H1 (cell line): ENCODE results near the gene SMARCB1. TPM values are rescaled to one million over a fixed set of nuclear protein-coding genes. Genes with fewer than 3 reads are reported as not detected.

ENCODE experiments used
- CHD2 ChIP-seq: IDR thresholded peaks from 2 replicates; pipeline ENCODE4 v1.6.1; 2012; ENCODE audit warnings: low read length, improper control_type of control experiment
- CHD7 ChIP-seq: fragments of 300-600 bp; sonication (generic); IDR thresholded peaks from 2 replicates; pipeline ENCODE4 v1.7.1; 2012; ENCODE audit warnings: low read length, moderate library complexity, mild to moderate bottlenecking, inconsistent platforms; ENCODE audit not compliant: insufficient replicate concordance
- JUND ChIP-seq: IDR thresholded peaks from 2 replicates; pipeline ENCODE4 v1.6.1; 2011; ENCODE audit warnings: mild to moderate bottlenecking, improper control_type of control experiment, low read length
- NRF1 ChIP-seq: IDR thresholded peaks from 2 replicates; pipeline ENCODE4 v1.6.1; 2011; ENCODE audit warnings: mild to moderate bottlenecking, low read depth, low read length, improper control_type of control experiment
- POLR2AphosphoS5 ChIP-seq: IDR thresholded peaks from 2 replicates; pipeline ENCODE4 v1.6.1; 2011; ENCODE audit warnings: low read depth, low read length
- SAP30 ChIP-seq: fragments of 300-600 bp; sonication (generic); IDR thresholded peaks from 2 replicates; pipeline ENCODE4 v1.7.1; 2012; ENCODE audit warnings: low read length, moderate library complexity, mild to moderate bottlenecking, inconsistent platforms; ENCODE audit not compliant: insufficient read depth, insufficient replicate concordance
- SP2 ChIP-seq: IDR thresholded peaks from 2 replicates; pipeline ENCODE4 v1.6.1; 2012; ENCODE audit warnings: mild to moderate bottlenecking, low read length, inconsistent platforms
- SRF ChIP-seq: IDR thresholded peaks from 2 replicates; pipeline ENCODE4 v1.6.1; 2011; ENCODE audit warnings: mild to moderate bottlenecking, low read depth, low read length, moderate library complexity
- polyA plus RNA-seq, 7 experiments: library from polyadenylated mRNA; depleted of rRNA in 3 of 7; stranded (reverse) in 5 of 7; unstranded in 2 of 7; fragments of >200 nt in 5 of 7; fragments of 200-250 nt in 2 of 7; gene quantifications; 1 replicate in 5 of 7; 2 replicates in 1 of 7; 4 replicates in 1 of 7; pipeline versions ENCODE4 v1.2.1 to v1.2.3, GENCODE V29; 2011 to 2013; ENCODE audit warnings: missing spikeins in 2 of 7, mixed read lengths in 2 of 7
- total RNA-seq: library from RNA; stranded (reverse); fragmentation: NEBNext Ultra II Directional; extraction: Animal tissue kit (Norgen Biotek cat#: 25700); gene quantifications from 2 replicates; pipeline ENCODE4 v1.2.1, GENCODE V29; 2021

SMARCB1 gene
- total and polyA plus RNA-seq, 2 of the 8 experiments (the other 6 are each of a cell fraction or from before 2014, with no cell fraction given), result 116 to 145 TPM

- TF ChIP-seq CHD7 (no peak), SRF (no peak), SP2 (no peak), POLR2AphosphoS5 (no peak), CHD2 (no peak), NRF1 (no peak), JUND (no peak), SAP30 (no peak)
Observed at GRCh38 chr22:23815541-23816155, 28.9 kb downstream of the SMARCB1 start (continued).
